T-helper 1 cell treated with Interleukin-12 subunit alpha and Interleukin-12 subunit beta and Interleukin-4 antibody, amounts not matched to agents 30 ng/mL and 1 ng/mL, for 36 hours (primary cell): ENCODE measurements around the gene ENTPD2. TPM values are rescaled to one million over a fixed set of nuclear protein-coding genes. Genes with fewer than 3 reads are reported as not detected.

Source experiments
- intact Hi-C: fragments of 100-400 bp; cut with micrococcal nuclease; formaldehyde crosslinking; loops from one replicate; pipeline ENCODE4 v1.15.1; 2024
- total RNA-seq: library from RNA; stranded (reverse); gene quantifications from 2 replicates; pipeline ENCODE4 v1.2.3, GENCODE V29; 2022

The ENTPD2 gene
- total RNA-seq, 1 donor from 2014 or later: not detected

DNA sequence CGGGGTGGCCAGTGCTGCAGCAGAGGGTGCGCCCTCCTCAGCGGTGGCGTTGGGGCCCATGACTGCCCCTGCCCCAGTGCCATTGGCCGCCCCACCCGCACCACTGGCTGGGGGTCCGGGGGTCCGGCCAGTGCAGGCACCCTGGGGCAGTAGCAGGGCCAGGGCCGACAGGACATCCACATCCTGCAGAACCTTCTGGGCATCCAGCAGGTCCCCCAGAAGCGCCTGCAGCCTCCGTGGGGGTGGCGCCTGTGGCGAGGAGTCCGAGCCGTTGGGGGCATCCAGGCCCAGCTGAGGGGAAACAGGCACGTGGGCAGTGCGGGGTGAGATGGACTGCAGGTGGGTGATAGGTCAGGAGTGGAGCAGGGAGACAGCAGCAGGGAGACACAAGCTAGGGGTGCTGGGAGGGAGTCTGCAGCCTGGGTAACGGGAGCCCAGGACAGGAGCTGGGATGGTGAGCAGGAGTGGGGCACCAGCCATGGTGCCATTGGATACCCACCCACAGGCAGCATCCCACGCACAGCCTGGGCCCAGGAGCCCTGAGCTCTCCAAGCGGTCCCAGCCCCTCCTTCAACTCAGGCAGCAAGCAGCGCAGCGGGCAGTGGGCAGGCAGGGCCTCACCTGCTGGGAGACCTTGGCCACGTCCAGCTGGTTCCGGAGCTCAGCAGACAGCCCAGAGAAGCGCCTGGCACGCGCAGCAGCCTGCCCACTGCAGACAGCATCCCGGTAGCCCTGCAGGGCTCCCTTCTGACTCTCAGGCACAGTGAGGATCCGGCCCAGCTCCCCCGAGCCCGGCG is 32.9 kb downstream of the ENTPD2 start:
- intact Hi-C loops: loop anchor here (10.0 kb wide), 1 partner anchor 134 kb away; no protein-coding TSS in a partner anchor

DNA sequence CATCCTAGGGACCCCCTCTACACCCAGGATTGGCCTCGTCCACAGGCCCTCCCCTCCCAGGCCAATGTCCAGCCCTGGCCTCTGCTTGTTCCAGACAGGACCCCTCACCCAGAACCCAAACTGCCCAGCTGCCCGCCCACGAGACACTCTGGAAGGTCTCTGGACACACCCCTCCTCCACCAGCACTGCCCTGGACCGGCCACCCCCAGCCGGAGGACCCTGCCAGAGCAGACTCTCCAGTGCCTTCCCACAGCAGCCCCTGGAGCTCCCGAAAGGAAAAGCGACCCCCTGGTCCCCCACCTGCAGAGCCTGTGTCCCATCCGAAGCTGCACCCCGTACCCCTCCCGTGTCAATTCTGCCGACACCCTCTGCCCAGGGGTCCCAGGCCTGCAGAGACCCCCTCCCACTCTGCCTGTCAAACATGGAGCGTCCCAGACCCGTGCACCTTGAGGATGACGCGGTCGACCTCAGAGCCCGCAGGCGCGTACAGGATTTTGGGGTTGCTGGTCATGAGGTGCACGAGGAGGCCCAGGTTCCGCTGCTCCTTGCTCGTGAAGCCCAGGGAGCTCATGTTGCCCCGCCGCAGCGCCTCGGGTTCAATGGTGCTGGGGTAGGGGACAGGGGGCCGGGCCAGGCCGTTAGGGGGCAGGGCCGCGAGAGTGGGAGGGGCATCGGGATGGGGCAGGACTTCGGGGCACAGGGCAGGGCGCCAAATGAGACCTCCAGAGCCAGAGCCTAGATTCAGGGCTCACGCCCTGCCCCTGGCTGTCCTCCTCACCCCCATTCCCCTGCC is 33.8 kb downstream of the ENTPD2 start:
- intact Hi-C loops: loop anchor here (10.0 kb wide), 1 partner anchor 135 kb away; no protein-coding TSS in a partner anchor

DNA sequence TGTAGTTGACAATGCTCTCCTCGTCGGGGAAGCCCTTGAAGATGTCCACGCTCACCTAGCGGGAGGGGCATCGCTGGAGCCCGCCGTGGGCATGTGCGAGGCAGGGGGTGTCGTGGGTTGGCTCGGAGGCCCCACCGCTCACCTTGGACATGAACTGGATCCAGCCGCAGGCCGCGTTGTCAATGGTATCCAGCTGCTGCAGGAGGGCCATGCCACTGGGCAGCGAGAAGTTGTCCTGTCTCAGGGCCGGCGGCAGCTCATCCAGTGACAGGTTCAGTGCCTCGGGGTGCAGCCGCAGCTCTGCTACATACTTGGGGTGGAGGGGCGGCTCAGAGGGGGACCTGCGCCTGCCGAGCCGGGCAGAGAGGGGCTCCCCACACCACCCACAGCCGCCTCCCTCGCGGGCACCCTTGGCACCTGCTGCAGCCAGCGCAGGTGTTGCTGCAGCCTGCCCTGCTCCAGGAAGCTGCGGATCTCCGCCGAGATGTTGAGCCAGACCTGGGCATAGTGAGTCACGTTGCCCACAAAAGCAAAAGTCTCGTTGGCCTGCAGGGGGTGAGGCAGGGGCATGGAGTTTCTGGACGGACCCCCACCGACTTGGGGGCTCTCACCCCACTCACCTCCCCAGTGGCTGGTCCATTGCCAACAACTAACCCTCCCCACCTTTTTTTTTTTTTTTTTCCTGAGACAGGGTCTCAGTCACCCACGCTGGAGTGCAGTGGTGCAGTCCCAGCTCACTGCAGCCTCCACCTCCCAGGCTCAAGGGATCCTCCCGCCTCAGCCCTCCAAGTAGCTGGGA is 34.9 kb downstream of the ENTPD2 start:
- intact Hi-C loops: no loop called here

DNA sequence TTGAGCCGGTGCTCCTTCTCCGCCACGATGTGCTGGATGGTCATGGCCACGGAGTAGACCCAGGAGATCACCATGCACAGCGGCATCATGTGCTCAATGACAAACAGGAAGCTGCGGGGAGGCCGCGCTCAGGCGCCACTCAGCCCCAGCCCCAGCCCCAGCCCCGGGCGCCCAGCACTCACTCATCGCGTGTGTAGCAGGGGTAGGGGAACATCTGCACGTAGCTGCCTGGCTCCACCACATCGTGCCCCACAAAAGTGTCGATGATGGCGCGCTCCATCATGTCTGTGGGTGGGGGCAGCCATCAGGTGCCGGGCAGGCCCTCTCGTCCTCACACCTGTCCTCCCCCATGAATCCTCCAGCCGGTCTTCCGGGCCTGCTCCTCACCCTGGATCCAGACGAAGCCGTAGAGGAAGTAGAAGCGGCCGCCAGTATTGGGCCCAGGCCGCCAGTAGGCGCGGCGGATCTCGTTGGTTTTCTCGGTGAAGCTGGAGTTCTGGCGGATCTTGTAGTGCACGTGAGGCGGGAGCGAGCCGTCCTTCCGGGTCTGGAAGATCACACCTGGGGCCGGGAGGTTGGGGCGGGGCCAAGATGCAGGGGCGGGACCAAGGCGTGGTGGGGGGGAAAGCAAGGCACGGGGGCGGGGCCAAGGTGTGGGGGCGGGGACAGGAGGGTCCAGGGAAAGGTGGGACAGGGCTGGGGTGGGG is 35.9 kb downstream of the ENTPD2 start:
- intact Hi-C loops: no loop called here

DNA sequence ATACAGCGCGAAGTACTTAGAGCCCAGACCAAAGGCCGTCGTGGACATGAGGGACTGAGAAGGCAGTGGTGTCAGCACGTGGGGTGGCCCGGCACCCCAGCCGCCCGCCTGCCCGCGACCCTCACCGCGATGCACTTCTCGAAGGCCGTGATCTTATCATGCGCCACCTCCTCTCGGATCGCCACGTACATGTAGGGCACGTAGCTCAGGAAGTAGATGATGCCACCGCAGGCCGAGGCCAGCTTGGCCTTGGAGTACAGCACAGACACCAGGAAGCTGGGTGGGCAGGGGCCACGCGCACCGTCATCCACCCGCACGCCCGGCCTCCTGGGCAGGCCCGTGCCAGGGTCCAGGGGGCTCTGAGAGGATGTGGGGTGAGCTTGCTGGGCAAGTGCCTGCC is 36.8 kb downstream of the ENTPD2 start:
- intact Hi-C loops: no loop called here

DNA sequence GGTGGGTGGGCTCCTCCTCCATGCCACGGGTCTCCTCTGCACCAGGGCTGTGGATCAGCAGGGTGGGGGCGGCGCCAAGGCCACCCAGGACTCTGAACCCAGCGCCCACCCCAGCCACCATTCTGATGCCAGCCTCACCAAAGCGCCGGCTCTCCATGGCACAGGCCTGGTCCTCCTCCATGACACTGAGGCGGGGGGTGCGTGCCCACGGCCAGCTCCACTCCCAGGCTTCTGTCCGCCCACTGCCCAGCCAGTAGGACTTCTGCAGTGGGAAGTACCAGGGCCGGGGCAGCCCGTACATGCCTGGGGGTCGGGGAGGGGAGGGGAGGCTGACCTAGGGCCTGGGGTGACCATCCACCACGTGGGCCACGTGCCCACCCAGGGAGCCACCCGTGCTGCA is 37.4 kb downstream of the ENTPD2 start:
- intact Hi-C loops: no loop called here

DNA sequence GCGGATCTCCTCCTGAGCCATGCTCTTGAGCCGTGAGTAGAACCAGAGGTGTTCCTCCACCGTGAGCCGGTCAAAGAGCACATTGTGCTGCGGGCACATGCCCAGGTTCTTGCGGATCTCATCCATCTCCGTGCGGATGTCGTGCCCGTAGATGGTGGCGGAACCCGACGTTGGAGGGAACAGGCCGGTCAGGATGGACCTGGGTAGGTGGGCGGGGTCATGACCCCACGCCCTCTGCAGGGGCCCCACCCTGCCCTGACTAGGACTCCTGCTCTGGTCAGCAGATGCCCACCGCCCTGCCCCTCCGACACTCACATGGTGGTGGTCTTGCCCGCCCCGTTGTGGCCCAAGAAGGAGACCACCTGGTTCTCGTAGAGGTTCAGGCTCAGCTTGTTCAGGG is 37.9 kb downstream of the ENTPD2 start:
- intact Hi-C loops: no loop called here

DNA sequence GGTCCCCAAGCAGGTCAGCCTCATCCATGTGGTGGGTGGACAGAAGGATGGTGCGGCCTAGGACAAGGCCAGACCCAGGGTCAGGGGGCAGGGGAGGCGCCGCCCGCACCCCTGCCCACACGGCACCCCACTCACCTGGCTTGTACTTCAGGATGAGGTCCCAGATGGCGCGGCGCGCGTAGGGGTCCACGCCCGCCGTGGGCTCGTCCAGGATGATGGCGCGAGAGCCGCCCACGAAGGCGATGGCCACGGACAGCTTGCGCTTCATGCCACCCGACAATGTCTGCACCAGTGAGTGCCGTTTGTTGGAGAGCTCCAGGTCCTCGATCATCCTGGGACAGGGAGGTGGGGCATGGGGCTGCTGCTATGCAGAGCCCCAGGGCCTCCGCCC is 38.3 kb downstream of the ENTPD2 start:
- intact Hi-C loops: no loop called here

DNA sequence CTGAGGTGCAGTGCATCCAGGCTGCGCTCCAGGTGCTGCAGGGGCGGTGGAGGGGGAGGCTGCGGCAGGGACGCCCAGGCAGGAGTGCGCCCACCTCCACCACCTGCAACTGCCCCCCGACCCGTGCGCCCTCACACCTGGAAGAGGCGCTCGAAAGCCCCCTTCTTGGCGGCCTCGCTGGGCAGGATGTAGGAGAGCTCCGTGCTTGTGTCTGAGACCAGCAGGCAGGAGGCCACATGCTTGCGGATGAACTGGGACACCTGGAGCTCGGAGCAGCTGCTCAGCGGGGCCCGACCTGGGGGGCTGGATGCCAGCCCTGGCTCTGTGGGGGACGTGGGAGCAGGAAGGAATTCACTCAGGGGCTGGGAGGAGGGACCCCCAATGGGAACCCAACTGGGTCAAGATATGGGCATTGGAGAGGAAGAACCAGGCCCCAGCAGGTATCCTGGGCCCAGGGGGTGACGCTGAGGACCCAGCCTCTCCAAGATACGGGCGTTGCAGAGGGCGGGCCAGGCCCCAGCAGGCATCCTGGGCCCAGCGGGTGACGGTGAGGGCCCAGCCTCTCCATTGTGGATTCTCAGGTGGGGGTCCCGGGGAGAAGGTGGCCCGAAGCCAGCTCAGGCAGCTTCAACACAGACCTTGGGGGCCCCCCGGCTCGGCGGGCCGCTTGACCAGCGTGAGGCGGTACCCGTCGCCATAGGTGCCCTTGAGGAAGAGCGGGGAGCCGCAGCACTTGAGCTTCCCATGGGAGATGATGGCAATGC is 38.9 kb downstream of the ENTPD2 start:
- intact Hi-C loops: no loop called here

DNA sequence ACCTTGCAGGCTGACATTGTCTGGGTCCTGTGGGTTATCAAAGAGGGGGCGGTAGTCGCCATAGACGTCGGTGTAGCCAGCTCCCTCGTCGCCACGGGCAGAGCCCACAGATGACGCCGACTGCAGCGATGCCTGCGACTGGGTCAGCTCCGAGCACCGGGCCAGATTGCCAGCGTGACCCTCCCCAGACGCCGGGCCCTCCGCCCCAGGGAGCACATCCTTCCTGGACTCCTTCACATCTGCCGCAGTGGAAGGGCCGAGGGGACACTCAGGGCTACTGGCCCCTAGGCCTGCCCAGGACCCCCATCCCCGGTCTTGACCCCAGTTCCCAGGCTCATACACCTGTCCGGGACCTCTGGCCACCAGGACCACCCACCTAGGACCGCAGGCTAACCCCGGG is 39.7 kb downstream of the ENTPD2 start:
- intact Hi-C loops: no loop called here

DNA sequence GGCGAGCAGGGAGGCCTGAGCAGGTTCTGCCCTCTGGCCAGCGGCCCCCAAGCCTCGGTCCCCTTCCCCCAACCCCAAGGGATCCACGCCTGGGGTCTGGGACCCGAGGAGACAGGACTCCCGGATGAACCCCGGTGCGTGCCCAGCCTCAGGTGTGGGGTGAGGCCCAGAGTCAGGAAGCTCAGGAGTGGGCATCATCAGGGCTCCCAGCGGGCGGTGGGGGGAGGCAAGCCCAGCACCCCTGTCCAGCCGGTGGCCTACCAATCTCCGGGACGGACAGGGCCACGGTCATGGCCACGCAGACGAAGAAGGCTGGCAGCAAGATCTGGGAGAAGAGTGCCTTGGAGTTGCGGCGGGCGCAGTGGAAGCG is 40.3 kb downstream of the ENTPD2 start:
- intact Hi-C loops: no loop called here

DNA sequence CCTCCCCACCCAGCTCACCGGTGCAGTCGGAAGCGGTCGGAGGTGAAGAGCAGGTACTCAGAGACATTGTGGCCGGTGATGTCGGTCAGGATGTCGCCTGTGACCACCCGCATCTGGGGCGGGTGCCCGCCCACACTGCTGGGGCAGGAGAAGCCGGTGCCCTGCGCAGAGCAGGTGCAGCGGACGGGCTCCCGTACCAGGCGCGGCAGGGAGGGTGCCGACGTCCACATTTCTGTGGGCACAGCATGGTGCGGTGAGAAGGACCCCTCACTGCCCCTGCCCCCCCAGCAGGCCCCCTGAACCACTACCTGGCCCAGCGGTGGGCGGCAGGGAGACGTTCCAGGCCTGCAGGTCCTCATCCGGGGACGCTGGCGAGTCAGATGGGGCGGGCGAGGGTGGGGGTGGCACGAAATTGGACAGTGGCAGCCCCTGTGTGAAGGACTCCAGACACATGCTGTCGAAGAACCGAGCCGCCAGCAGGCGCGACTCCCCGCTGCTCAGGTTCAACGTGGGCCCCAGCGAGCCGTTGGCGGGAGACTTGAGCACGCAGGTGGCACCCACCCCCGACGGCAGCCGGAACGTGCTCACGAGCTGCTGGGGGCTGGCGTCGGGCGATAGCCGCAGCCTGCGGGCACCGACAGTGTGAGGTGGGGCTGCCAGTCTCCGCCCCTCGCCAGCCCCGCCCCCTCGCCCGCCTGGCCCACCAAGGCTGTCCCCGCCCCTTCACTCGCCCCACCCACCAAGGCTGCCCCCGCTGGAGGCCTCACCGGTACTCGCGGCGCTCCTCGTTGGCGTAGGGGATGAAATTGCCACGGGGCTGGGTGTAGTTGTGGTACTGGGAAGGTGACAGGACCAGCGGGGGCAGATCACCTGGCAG is 40.9 kb downstream of the ENTPD2 start:
- intact Hi-C loops: no loop called here

DNA sequence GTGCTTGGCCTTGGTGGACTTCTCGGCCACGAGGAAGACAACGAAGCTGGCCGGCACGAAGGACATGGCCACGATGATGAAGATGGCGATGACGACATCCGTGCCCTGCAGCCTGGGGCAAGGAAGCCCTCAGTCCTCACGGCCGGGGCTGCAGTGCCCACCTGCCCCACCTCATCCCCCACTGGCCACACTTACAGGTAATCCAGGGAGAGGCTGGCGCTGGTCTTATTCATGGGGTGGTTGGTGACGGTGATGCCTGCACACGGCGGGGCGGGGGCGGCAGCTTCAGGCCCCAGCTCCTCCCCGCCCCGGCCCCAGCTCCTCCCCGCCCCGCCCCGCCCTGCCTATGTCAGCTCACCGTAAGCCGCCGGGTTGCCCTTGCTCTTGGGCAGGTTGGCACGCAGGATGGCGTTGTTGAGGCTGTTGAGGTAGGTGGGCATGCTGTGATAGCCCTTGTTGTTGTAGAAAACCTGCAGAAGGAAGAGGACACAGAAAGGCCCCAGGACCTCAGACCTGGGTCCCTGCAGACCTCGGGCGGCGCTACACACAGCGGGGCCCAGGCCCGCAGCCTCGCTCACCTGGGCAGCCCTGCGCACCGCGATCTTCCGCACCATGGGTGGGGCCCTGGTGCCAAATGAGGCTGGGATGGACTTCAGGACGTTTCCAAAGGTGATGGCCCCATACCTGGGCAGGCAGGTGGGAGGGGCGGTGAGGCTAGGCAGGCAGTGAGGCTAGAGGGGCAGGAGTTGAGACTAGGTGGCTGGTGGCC is 41.8 kb downstream of the ENTPD2 start:
- intact Hi-C loops: no loop called here

DNA sequence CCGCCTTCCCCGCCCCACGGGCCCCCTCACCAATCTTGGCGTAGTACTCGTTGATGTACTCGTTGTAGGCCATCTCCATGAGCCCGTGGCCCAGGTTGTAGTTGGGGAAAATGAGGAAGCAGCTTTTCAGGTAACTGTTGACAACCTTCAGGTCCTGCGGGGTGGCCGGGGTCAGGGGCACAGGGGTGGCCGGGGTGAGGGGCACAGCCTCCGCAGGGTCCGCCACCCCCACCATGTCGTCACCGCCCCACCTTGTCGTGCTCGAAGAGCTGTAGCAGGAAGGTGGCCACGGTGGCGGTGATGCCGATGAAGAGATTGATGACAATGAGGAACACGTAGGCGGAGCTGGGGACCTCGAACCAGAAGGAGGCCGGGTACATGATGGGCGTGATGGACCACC is 42.7 kb downstream of the ENTPD2 start:
- intact Hi-C loops: no loop called here

DNA sequence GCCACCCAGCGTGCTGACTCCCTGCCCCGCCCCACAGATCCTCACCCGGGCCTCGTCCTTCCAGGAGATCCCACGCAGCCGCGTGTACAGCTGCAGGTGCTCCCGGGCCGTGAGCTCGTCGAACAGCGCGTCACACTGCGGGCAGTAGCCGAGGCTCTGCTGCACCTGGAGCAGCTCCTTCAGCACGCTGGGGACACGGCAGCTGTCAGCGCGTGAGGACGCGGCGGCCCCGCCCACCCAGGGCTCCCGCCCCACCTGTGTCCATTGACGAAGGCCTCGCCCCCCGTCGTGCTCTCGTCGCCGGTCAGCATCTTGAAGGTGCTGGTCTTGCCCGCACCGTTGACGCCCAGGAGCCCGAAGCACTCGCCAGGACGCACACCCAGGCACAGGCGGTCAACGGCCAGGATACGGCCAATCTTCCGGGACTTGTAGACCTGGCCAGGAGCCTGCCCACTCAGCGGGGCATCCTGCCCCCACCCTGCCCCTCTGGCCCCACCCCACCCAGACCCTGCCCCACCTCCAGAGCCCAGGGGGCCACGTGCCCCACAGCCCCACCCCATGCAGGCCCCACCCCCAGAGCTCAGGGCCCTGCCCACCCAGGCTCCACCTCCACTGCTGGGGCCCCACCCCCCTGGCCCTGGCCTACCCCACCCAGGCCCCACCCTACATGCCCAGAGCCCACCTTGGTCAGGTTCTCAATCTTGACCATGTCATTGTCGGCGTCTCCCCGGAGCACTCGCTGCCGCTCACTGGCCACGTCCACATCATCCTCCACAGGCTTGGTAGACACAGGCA is 43.7 kb downstream of the ENTPD2 start:
- intact Hi-C loops: no loop called here

DNA sequence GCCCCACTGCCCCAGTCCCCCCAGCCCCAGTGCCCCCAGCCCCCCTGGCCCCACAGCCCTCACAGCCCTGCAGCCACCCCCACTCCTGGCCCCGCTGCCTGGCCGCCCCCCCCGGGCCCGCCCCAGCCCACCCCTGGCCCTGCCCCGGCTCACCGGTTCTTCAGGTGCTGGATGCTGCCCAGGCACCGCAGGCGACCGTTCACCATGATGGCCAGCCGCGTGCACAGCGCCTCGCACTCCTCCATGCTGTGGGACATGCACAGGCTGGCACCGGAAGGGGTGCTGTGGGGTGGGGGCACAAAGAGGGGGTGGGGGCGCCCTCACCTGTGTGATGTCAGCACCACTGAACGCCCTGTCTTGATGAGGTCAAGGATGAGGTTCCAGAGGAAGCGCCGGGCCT is 44.6 kb downstream of the ENTPD2 start:
- intact Hi-C loops: no loop called here

DNA sequence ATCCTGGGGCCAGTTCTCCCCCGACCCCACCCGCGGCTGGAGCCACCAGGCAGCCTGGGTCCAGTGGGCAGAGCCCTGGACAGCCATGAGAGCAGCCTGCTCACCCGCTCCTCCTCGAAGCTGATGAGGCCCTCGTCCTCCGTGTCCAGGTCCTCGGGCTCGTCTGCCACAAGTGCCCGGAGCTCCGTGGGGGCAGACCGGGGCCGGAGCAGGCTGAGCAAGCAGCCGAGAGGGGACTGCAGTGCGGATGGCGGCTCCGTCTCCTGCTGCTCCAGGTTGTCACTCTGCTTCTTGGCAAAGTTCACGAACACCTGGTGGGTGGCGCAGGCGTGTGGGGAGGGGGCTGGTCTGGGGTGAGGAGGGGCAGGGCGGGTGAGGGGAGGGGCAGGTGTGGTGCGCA is 45.5 kb downstream of the ENTPD2 start:
- intact Hi-C loops: no loop called here

DNA sequence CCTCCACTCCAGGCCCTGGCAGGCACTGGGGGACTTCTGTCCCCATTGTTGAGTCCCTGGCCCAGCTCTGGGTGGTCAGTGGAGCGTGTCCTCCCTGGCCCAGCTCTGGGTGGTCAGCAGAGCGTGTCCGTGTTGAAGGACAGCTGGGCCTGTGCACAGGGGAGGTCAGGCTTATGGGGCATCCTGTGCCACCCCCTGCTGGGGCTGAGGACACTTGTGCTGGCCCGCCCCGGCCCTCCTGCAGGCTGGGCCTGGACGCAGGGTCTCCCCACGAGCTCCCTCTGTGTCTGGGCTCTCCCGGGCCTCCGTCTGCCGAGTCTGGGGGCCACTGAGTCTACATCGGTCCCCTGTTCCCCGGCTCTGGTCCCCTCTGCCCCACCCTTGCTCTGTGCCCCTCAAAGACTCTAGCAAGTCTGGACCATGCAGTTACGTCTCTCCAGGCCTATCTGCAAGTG is 46.0 kb downstream of the ENTPD2 start:
- intact Hi-C loops: no loop called here
